ENCODE data around the gene HMG20B. TPM values are rescaled to one million over a fixed set of nuclear protein-coding genes. Genes with fewer than 3 reads are reported as not detected.

The HMG20B gene
- total RNA-seq, 1 experiment from 2014 or later = 121 TPM

GRCh38 chr19:3524904-3525451 lies 47.8 kb upstream of the HMG20B start (continued):
- TF ChIP-seq AFF4 (CRISPR knock-in tag; IDR thresholded peaks at IDR 0.05; ENCODE audit: borderline replicate concordance) (no peak), RELA (CRISPR knock-in tag; IDR thresholded peaks at IDR 0.05; ENCODE audit: borderline replicate concordance) (no peak), EMX1 (CRISPR knock-in tag; IDR thresholded peaks at IDR 0.05) (no peak), FOXJ3 (CRISPR knock-in tag; IDR thresholded peaks at IDR 0.05; ENCODE audit: borderline replicate concordance) (no peak)

DNA sequence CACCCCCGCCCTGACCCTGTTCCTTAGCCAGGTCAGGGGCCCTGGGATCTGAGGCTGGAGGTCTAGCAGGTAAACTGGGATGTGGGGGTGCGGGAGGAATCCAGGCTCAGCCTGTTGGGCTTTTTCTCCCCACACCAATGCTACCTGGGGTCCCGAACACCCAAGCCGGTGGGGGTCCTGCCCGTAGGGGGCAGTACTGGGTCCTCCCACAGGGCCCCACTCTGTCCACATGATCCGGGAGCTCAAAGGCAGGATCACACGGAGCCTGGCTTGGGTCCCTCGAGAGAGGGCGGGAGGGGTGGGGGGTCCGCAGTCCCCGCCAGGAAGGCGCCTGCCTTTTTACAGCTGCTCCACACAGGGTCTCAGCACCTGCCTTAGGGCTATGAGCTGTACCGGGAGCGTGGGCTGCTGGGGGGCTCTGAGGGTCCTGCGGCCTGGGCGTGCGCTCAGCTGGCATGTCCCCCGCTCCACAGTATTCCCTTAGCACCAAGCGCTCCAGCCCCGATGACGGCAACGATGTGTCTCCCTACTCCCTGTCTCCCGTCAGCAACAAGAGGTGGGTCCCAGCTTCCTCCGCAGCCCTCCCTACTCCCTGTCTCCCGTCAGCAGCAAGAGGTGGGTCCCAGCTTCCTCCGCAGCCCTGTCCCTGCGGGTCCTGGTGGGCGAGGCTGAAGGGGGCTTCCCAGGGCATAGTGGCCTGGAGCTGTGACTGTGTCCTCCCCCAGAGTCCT lies 46.1 kb upstream of the HMG20B start:
- Mint-ChIP-seq H3K27me3 (ENCODE audit: low read depth) (no peaks in the 10 kb centered on the region), H3K4me3 (no peak overlapping the region), H3K27ac (no peak overlapping the region), H3K4me1 (no peaks in the 10 kb centered on the region), H3K36me3 (peaks cover 12% of the 10 kb centered on the region), H3K9me3 (no peaks in the 10 kb centered on the region)
- POLR2A ChIA-PET = interaction anchor here (0.6 kb wide), 1 partner anchor 9 kb away, joined by 5 read pairs; no protein-coding TSS in a partner anchor
- CTCF ChIA-PET = interaction anchor here (0.5 to 2.3 kb wide), 20 partner anchors 10 to 1389 kb away, joined by 3 to 31 read pairs (median 4); partner anchors contain the start of gene TEKTIP1
- ATAC-seq (0 out of 2 replicates have a peak, but pooled peaks have one; percentile 35), DNase-seq (ENCODE audit: low spot score) (no peak)
- TF ChIP-seq CTCF (IDR thresholded peaks at IDR 0.05) (peak; percentile 26; the same call in 1 of the 2 replicates), JAZF1 (CRISPR knock-in tag; IDR thresholded peaks at IDR 0.05) (no peak)

DNA sequence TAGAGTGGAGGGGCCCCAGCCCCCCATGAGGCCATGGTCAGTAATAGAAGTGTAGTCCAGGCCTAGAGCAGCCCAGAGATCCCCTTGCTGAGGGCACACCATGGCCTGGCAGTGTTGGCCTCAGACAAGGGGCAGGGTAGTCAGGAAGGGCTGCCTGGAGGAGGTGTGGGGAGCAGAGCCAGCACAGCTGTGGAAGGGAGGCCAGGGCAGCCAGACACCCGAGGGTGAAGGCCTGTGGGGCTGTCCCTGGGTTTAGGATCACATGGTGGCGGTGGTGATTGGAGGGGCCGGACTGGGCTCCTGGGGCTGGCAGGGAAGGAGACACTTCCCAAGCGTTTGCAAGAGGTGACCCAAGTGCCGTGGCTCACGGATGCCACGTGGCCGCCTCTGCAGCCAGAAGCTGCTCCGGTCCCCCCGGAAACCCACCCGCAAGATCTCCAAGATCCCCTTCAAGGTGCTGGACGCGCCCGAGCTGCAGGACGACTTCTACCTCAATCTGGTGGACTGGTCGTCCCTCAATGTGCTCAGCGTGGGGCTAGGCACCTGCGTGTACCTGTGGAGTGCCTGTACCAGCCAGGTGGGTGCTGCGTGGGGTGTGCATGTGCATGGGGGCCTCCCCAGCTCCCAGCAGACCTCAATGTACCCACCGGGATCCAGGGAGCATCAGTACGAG lies 45.4 kb upstream of the HMG20B start:
- Mint-ChIP-seq H3K36me3 (peaks cover 13% of the 10 kb centered on the region), H3K27ac (no peak overlapping the region), H3K4me1 (no peaks in the 10 kb centered on the region), H3K27me3 (ENCODE audit: low read depth) (no peaks in the 10 kb centered on the region), H3K9me3 (no peaks in the 10 kb centered on the region), H3K4me3 (no peak overlapping the region)
- ChIA-PET POLR2A (no interaction called here), CTCF (interaction anchor here (0.5 to 2.3 kb wide), 19 partner anchors 11 to 1388 kb away, joined by 3 to 31 read pairs (median 4); partner anchors contain the start of gene TEKTIP1)
- DNase-seq (ENCODE audit: low spot score) (no peak), ATAC-seq (no peak)
- no peak for TF ChIP-seq ATF1 (CRISPR knock-in tag; IDR thresholded peaks at IDR 0.05)
- no peak for TF ChIP-seq KAT7 (CRISPR knock-in tag; IDR thresholded peaks at IDR 0.05; ENCODE audit: borderline replicate concordance)
- no peak for TF ChIP-seq PREB (CRISPR knock-in tag; IDR thresholded peaks at IDR 0.05; ENCODE audit: borderline replicate concordance)
- TF ChIP-seq, protein P1, sequence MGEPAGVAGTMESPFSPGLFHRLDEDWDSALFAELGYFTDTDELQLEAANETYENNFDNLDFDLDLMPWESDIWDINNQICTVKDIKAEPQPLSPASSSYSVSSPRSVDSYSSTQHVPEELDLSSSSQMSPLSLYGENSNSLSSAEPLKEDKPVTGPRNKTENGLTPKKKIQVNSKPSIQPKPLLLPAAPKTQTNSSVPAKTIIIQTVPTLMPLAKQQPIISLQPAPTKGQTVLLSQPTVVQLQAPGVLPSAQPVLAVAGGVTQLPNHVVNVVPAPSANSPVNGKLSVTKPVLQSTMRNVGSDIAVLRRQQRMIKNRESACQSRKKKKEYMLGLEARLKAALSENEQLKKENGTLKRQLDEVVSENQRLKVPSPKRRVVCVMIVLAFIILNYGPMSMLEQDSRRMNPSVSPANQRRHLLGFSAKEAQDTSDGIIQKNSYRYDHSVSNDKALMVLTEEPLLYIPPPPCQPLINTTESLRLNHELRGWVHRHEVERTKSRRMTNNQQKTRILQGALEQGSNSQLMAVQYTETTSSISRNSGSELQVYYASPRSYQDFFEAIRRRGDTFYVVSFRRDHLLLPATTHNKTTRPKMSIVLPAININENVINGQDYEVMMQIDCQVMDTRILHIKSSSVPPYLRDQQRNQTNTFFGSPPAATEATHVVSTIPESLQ (CRISPR knock-in tag; IDR thresholded peaks at IDR 0.05) = no peak

Measured in WTC11 (cell line).